NCI-H510A treated with DMSO at 0.1 percent for 48 hours (cell line): Measurements from ENCODE around the gene TTLL10.

ENCODE experiments used
- DNase-seq: peaks from one replicate; lab custom pipeline; 2025; lab: John Stamatoyannopoulos, UW

TTLL10 gene

DNA sequence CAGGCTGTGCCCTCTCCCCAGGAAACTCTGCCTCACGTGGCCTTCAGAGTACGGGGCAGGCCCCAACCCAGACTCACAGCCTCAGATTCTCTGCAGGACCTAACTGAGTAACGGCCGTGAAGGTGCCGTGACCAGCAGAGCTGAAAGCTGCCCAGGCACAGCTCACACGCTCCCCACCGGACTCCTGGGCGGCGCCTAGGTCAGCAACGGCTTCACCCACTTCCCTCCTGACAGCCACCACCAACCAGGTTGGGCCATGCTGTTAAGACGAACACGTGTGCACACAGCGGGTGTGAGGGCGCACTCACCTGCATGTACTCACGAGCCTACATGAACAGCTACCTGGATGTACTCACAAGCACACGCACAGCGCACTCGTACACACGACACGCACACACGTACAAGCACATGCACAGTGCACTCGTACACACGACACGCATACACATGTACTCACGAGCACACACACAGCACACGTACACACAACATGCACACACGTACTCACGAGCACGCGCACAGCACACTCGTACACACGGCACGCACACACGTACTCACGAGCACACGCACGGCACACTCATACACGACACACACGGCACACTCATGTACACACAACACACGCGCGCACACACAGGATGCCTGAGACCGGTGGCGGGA is 49.0 kb downstream of the TTLL10 start:
- DNase-seq = no peak

DNA sequence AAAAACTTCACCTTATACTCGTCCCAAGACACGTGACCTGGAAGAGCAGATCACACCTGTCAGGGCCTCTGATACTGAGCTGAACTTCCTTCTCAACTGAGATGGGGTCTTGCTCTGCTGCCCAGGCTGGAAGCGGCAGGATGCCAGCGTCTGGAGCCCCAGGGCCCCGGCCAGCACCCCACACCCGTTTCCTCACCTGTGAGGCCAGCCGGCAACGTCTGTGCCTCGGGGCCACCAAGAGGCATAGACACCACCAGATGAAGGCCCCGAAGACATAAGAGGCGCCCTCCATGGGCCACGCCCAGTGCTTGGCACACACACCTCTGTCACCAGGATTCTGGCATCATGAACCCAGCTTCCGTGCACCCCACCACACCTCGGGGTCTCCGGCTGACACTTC is 49.6 kb downstream of the TTLL10 start:
- DNase-seq = no peak

DNA sequence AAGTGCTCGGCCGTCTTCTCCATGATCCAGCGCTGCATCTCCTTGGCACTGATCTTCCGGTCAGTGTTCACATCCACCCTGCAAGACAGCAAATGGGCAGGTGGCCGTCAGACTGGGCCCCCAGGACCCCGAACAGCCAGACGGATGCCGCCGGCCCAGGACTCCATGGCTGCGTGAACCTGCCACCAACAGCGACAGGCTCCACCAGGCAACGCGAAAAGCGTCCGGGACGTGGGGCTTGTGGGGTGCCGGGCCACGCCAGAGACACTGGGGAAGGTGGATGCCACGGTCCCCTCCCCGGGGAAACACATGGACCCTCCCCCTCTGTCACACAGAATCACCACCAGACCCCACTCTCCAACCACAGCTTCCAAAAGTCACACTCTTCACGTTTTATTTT is 50.2 kb downstream of the TTLL10 start:
- no peak for DNase-seq

DNA sequence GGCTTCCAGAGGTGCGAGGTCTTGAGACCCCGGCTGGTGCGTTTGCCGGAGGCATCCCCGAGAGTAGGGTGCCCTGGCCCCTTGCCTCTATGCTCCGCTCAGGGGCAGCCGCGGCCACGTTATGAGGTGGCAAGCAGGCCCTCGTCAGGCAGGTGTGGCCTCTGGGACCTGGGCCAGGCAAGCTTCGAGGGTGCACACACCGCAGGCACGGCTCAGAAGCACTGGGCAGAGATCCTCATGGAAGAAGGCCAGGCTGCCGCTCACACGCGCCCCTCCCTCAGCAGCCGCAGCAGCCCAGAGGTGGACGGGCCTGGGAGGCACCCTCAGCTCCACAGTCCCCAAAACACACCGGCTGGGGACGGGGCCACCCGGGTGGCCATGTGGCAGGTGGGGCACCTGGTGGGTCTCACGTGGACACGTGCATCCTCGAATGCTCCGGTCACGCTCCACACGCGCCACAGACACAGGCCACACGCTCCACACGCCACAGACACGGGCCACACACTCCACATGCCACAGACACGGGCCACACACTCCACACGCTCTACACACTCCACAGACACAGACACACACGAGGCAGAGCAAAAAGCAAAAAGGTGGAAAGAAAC is 51.7 kb downstream of the TTLL10 start:
- DNase-seq = no peak

DNA sequence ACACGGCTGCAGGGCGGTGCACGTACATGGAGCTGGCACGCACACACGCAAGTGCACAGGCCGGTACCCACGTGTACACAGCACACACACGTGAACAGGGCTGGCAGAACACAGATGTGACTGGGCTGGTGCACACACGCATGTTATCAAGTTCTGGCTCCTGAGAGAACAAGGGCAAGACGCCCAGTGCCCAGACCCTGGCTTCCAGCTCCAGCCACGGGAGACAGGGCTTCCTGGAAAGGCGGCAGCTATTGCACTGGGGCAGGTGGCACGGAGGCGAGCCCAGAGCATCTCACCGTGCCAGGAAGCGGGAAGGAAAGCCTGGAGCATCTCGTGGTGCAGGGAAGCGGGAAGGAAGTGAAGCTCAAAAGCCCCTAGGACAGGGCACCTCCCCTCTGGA is 52.2 kb downstream of the TTLL10 start:
- no peak for DNase-seq

DNA sequence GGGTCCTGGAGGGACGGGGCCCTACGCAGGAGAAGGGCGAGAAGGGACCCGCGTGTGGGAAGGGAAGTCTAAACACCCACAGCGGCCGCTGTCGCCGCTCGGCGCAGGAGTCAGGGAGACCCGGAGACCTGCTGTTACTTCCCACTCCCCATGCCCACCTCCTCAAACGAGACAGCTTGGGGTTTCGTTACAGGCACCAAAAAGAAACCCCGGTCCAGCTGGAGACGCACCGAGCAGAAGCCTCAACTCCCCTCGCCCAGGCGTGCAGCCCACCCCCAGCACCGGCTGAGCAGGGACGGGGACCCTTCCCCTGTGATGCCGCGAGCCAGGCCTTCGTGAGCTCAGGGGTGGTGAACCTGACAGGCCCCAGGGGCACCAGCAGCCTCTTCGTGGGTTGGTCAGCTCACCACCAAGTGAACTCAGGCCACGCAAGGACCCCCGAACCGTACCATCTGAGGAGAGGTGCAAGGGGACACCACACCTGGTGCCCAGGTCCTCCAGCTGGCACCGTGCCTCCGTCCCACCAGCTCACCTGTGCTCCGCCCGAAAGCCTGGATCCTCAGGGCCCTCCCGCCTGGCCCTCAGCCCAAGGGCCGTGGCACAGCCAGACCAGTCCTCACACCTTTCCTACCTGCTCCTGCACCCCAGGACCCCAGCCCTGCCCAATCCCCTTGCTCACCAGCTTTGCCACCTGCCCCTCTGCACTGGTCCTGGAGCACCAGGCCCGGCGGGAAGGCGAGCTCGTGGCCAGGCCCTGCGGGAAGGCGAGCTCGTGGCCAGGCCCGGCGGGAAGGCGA is 53.1 kb downstream of the TTLL10 start:
- DNase-seq = no peak

DNA sequence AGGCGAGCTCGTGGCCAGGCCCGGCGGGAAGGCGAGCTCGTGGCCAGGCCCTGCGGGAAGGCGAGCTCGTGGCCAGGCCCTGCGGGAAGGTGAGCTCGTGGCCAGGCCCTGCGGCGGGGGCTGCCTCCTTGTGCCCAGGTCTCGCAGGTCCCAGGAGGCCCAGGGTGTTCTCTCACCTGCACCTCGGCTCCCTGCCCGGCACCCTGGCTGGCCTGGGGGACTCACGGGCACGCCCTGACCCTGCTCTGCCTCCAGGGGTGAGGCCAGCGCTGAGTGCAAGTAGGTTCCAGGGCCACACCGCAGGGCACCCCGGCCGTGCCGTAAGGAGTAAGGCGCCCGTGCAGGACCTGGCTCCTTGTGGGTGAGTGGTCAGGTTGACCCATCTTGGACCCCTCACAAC is 53.7 kb downstream of the TTLL10 start:
- no peak for DNase-seq

DNA sequence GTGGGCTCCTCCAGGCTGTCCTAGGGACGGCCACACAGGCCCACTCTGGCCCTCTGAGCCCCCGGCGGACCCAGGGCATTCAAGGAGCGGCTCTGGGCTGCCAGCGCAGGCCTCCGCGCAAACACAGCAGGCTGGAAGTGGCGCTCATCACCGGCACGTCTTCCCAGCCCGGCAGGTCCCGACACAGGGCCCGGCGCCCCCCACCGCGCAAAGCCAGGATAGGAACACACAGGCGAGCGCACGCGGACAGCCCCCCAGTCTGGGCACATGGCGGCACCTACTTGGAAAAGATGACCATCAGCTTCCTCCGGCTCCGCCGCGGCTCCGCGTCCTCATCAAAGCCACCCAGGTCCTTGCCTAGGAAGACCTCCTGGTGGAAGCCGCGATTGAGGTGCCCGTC is 54.5 kb downstream of the TTLL10 start:
- no peak for DNase-seq

DNA sequence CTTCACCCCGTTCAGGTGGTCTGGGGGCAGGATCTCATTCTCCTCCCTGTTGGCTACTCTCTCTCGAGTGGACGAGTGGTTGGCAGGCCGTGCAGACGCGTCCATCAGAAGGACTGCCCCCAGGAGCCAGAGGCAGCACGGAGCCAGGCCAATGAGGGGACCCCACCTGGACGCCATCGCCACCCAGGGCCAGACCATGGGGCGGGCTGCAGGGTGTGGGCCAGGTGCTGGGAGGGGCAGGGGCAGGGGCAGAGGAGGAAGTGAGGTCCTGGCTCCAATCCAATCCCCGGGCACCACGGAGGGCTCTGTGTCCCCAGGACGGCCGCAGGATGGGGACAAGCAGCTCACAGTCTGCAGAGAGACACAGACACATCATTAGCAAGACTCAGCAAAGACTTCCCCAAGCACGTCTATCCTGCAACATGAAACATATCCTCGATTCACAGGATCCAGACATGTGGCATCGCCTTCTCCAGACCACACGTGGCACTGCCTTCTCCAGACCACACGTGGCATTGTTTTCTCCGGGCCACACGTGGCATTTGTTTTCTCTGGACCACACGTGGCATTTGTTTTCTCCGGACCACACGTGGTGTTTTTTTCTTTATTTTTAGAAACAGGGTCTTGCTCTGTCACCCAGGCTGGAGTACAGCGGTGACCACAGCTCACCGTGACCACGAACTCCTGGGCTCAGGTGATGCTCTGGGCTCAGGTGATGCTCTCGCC is 55.1 kb downstream of the TTLL10 start:
- no peak for DNase-seq

DNA sequence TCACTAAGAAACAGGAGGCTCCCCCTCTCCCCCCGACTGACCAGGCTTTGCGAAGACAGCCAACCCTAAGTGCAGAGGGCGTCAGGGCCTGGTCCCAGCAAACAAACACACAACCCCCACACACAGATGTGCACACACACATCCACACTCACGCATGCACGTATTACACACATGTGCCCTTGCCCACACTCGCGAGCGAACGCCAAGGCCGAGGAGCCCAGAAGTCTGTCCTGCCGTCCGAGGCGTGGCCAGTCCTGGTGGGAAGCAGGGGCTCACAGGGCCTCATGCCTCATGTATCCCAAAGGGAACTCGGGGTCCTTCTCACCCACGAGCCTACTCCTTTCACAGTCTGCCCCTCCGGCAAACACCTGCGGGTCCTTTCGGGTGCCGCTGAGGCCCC is 56.1 kb downstream of the TTLL10 start:
- no peak for DNase-seq

DNA sequence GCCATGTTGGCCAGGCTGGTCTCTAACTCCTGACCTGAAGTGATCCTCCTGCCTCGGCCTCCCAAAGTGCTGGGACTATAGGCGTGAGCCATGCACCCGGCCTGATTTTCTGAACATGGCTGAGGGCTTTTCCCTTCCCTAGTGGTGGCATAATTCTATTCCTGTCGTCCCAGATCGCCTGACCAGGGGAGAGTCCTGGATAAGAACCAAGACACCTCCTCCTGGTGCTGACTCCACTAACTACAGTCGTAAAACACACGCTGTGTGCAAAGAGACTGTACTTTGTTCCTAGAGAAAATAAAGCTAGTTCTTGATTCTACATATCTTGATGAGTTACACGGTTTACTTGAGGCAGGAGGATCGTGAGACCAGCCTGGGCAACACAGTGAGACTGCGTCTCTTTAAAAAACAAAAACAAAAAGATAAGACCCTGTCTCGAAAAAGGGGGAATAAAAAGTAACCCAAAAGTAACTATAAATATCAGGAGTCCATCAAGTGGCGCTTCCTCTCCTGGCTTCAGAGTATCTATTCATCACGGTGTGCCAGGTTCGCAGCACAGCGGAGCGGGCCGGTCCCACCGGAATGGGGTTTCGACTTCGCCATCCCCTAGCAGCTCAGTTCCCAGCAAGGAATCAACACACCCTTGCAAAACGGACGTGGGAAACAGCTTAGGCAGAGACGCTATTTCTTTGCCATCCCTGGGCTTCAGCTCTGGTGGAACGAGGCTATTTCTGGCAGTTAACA is 57.1 kb downstream of the TTLL10 start:
- peak; percentile 99 for DNase-seq

DNA sequence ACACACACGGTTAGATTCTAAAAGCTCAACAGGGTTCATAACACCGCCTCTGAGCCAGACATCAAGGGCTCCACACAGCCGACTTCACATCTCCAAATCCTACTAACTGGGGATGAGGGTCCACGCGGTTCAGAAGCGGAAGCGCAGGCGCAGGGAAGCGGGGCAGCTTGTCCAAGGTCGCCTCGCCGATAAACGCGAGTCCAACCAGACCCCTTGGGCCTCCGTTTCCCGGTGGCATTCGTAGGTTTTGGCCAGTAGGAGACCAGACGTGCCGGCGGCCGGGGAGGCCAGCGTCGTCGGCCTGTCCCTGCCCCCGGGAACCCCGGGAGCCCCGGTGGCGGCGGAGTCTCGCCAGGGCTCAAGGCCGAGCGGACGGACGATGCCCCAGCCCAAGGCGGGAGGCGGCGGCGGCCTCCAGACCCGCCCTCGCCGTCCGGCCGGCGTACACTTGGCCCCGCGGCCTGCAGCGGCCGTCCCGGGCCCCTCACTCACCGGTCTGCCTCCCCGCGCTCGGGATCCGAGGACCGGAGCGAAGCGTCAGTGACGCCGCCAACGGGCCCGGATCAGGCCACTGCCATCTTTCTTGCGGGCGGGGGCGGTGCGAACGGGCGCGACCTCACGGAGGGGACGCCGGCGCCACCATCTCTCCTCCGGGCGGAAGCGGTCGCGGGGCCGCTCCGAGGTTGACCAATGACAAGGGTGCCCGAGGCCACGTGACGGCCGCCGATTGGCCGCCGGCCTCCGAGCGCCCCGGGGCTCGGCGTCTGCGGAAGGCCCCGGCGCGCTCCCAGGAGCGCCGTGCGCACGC is 57.9 kb downstream of the TTLL10 start, which contains the start of gene SDF4:
TSS of gene SDF4 (minus strand) at position 602 of the 808 bp plus-strand sequence. CDS start 3,229 bp downstream, outside the sequence.
- DNase-seq = peak; percentile 100

DNA sequence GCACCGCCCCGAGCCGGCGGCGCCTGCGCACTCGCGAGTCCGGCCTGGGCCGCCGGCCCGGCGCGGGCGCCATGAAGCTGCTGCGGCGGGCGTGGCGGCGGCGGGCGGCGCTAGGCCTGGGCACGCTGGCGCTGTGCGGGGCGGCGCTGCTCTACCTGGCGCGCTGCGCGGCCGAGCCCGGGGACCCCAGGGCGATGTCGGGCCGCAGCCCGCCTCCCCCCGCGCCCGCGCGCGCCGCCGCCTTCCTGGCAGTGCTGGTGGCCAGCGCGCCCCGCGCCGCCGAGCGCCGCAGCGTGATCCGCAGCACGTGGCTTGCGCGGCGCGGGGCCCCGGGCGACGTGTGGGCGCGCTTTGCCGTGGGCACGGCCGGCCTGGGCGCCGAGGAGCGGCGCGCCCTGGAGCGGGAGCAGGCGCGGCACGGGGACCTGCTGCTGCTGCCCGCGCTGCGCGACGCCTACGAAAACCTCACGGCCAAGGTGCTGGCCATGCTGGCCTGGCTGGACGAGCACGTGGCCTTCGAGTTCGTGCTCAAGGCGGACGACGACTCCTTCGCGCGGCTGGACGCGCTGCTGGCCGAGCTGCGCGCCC is 58.6 kb downstream of the TTLL10 start, which contains the start of gene B3GALT6:
TSS of gene B3GALT6 (plus strand) at position 30 of the 588 bp plus-strand sequence. CDS start at position 72, 42 bp downstream.
- no peak for DNase-seq

DNA sequence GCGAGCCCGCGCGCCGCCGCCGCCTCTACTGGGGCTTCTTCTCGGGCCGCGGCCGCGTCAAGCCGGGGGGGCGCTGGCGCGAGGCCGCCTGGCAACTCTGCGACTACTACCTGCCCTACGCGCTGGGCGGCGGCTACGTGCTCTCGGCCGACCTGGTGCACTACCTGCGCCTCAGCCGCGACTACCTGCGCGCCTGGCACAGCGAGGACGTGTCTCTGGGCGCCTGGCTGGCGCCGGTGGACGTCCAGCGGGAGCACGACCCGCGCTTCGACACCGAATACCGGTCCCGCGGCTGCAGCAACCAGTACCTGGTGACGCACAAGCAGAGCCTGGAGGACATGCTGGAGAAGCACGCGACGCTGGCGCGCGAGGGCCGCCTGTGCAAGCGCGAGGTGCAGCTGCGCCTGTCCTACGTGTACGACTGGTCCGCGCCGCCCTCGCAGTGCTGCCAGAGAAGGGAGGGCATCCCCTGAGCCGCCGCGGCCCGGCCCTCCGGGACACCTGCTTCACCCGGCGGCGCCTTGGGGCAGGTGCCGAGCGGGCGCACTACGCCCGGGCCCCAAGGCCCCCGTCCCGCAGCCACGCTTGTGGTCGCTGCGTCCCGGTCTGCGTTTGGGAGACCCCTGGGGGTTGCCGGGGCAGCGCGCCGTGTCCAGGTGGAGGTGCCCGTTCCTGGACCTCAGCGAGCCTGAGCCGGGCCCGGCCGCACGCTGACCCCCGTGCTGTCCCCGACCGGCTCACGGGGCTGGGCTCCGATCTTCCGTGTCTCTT is 59.3 kb downstream of the TTLL10 start:
- no peak for DNase-seq

DNA sequence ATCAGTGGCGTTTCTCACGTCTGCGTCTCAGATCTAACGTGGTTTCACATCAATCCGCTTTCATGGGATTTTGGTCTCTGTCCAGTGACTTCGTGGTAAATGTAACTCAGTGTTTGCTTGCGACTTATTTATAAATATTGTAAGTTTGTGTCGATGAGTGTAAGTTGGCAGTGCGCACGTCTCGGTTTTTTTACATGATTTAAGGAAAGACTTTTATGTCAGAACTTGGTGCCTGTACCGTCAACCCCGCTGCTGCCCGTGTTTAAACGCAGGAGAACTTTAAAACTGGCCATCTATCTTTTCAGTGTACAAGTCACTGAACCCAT is 59.9 kb downstream of the TTLL10 start:
- no peak for DNase-seq

DNA sequence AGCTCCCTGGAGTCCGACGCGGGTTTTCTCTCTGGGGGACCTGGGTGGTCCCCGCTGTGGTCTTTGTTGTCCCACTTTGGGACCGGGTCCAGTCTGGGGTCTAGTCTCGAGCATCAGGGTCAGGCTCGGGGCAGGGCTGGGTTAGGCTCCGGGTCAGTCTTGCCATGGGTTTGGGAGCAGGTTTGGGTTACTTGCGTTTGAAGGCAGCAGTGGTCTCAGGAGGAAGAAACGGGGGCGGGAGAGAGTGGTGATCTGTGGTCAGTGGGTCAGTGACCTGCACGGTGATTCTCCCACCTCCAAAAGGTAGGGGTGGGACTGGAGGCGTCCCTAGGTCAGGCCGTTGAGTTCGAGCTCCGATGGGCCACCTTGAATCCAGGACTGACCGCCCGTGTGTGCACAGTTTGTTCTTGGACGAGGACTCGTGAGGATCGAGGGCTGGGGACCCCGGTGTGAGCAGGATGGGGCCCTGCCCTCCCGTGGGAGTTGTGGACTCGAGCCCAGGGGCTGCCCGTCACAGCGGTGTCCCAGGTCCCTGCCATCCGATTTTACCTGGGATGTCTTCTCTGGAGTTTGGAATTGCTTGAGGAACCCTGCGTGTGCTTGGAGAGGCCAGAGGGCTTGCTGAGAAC is 60.6 kb downstream of the TTLL10 start:
- no peak for DNase-seq

DNA sequence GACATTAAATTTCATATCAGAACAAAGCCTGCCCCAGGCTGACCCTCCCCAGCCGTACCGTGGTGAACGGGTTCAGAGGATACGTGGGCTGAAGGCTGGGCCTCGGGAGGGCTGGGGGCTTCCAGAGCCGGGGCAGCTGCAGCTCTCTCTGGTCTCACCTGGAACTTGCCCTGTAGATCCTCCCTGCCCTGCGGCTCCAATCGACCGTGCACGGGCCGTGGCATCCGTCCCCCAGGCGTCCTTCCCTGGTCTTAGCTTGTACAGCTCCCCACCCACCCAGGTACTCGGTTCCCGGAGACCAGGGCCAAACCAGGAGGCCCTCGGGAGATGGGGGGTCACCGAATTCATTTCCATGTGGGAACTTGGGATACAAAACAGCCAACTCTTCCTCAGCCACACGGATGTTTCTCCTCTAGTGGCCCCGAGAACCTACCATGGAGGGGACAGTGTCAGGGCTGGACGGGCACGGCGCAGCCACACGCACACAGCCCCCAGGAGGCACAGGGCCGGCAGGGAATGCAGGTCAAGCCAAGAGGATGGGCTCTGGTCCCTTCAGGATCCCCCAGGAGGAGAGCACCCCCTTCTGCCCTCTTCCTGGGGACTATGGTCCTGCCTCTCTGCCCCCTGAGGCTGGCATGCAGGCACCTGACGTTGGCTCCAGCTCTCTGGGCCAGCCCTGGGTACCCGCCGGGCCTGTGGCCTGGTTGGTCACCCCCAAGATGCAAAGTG is 61.5 kb downstream of the TTLL10 start:
- no peak for DNase-seq

DNA sequence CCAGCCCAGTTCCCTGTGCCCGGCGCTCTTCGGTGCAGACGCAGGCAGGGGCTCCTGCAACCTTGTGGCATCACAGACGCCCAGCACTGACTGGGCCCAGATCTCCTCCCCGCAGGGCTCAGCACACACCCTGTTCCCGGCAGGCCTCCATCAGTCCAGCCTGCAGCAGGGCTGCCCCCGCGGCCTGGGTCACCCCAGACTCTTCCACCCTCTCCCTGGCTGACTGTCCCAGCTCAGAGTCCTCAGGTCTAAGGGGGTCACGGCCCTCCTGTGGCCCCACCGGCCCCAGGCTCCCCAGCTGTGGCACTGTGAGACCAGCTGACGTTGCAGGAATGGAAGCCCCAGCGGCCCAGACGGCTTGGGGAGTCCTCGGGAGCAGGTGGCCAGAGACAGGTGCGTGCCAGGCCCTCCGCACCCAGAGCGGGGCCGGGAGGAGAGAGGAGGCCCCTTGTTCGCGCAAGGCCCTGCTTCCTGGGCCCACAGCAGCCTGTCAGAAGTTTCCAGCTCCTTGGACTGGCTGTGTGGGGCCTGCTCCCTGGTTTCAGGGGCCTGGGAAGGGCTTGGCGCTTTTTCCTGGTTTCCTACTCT is 62.6 kb downstream of the TTLL10 start:
- DNase-seq = peak; percentile 87
